Measurements from ENCODE around the gene ABHD16A.

GRCh38 chr6:31659649-31660380, 43.3 kb downstream of the ABHD16A start:
- no peak for TF ChIP-seq CTCF (IDR thresholded peaks at IDR 0.05)
- no peak for TF ChIP-seq POLR2A (IDR thresholded peaks at IDR 0.05)
